Measurements from ENCODE around the gene ALLC. TPM values are rescaled to one million over a fixed set of nuclear protein-coding genes. Genes with fewer than 3 reads are reported as not detected.
"Not testable (repeated sequence)": the region's sequence is repeated elsewhere in the genome, so short reads cannot be mapped to it uniquely, and the experiment has no call there.

Gene ALLC
- total RNA-seq, 4 donors from 2014 or later, result not detected

DNA sequence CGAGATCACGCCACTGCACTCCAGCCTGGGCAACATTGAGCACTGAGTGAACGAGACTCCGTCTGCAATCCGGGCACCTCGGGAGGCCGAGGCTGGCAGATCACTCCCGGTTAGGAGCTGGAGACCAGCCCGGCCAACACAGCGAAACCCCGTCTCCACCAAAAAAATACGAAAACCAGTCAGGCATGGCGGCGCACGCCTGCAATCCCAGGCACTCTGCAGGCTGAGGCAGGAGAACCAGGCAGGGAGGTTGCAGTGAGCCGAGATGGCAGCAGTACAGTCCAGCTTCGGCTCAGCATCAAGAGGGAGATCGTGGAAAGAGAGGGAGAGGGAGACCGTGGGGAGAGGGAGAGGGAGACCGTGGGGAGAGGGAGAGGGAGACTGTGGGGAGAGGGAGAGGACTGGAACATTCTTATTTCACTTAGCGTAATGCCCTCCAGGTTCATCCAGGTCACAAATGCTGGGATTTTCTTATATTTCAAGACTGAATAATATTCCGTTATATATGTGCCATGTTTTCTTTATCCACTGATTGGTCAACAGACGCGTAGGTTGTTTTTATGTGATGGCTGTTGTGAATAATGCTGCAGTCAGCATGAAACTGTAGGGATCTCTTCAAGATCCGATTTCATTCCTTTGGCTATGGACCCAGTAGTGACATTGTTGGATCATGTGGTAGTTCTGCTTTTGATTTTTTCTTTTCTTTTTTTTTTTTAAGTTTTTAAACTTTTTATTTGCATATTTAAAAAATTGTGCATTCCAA, 41.4 kb upstream of the ALLC start:
- WGBS, 2 donors (ENCODE audit: low coverage in 1 of 2), result 94 to 97% methylated on average over 4 to 25 of the region's 25 CpGs
- H3K36me3 ChIP-seq; H3K27ac ChIP-seq; H3K4me1 ChIP-seq; intact Hi-C loops (cut with DNase I; ENCODE audit: low total_unique reads); DNase-seq; H3K27me3 ChIP-seq; H3K4me3 ChIP-seq; H3K9me3 ChIP-seq; in situ Hi-C loops (cut with MboI; ENCODE audit: low pct_ligation_motif_present in 1 of 4, low pct_unique_long_range_greater_than_20kb in 1 of 4, low sequenced_read_pairs in 3 of 4): not testable (repeated sequence)

- no peaks in the 10 kb centered on the region for H3K36me3 ChIP-seq
- intact Hi-C loops (cut with DNase I; ENCODE audit: low total_unique reads) (no loop called here), in situ Hi-C loops (cut with MboI; ENCODE audit: low pct_ligation_motif_present in 1 of 4, low pct_unique_long_range_greater_than_20kb in 1 of 4, low sequenced_read_pairs in 3 of 4) (no loop called here)
- no peaks in the 10 kb centered on the region for H3K4me1 ChIP-seq
- WGBS, 2 donors (ENCODE audit: low coverage in 1 of 2), result 95 to 97% methylated on average over 21 of the region's 21 CpGs
- DNase-seq, result no peak
- H3K4me3 ChIP-seq, result no peak overlapping the region
- no peaks in the 10 kb centered on the region for H3K9me3 ChIP-seq
- no peak overlapping the region for H3K27ac ChIP-seq
- TF ChIP-seq, protein P1, sequence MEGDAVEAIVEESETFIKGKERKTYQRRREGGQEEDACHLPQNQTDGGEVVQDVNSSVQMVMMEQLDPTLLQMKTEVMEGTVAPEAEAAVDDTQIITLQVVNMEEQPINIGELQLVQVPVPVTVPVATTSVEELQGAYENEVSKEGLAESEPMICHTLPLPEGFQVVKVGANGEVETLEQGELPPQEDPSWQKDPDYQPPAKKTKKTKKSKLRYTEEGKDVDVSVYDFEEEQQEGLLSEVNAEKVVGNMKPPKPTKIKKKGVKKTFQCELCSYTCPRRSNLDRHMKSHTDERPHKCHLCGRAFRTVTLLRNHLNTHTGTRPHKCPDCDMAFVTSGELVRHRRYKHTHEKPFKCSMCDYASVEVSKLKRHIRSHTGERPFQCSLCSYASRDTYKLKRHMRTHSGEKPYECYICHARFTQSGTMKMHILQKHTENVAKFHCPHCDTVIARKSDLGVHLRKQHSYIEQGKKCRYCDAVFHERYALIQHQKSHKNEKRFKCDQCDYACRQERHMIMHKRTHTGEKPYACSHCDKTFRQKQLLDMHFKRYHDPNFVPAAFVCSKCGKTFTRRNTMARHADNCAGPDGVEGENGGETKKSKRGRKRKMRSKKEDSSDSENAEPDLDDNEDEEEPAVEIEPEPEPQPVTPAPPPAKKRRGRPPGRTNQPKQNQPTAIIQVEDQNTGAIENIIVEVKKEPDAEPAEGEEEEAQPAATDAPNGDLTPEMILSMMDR (IDR thresholded peaks at IDR 0.05), result no peak
- TF ChIP-seq POLR2A (IDR thresholded peaks at IDR 0.05) (no peak), POLR2AphosphoS5 (IDR thresholded peaks at IDR 0.05) (no peak), EP300 (IDR thresholded peaks at IDR 0.05; ENCODE audit: low read depth) (no peak)
- no peaks in the 10 kb centered on the region for H3K27me3 ChIP-seq
These were observed 40.7 kb upstream of the ALLC start for GRCh38 chr2:3617198-3617890.

DNA sequence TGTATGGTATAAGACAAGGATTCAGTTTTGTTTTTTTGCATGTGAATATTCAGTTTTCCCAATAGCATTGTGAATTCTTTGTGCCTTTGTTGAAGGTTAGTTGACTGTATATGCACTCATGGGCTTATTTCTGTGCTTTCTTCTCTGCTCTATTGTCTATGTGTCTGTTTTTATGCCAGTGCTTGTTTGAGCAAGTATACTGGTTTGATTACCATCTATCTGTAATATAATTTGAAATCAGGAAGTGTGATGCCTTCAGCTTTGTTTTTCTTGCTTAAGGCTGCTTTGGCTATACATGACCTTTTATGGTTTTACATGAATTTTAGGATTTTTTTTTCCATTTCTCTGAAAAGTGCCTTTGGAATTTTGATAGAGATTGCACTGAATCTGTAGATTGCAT, 39.6 kb upstream of the ALLC start:
- TF ChIP-seq EP300 (IDR thresholded peaks at IDR 0.05; ENCODE audit: low read depth) (no peak), POLR2AphosphoS5 (IDR thresholded peaks at IDR 0.05) (no peak), POLR2A (IDR thresholded peaks at IDR 0.05) (no peak)
- TF ChIP-seq, protein P1 (IDR thresholded peaks at IDR 0.05), result no peak

DNA sequence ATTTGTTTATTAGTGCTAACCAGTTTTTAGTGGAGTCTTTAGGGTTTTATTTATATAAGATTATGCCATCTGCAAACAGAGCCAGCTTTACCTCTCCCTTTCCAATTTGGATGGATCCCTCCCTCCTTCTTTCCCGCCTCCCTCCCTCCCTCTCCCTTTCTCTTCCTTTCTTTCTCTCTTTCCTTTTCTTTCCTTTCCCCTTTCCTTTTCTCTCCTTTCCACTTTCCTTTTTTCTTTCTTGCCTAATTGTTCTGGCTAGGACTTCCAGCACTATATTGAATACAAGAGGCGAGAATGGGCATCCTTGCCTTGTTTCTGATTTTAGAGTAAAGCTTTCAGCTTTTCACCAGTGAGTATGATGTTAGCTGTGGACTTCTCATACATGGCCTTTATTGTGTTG, 39.0 kb upstream of the ALLC start:
- Histone ChIP-seq H3K27me3 (no peaks in the 10 kb centered on the region), H3K9me3 (no peaks in the 10 kb centered on the region), H3K4me1 (no peaks in the 10 kb centered on the region), H3K36me3 (no peaks in the 10 kb centered on the region), H3K27ac (no peak overlapping the region), H3K4me3 (no peak overlapping the region)
- DNase-seq, result no peak
- in situ Hi-C loops (cut with MboI; ENCODE audit: low pct_ligation_motif_present in 1 of 4, low pct_unique_long_range_greater_than_20kb in 1 of 4, low sequenced_read_pairs in 3 of 4), result no loop called here
- intact Hi-C loops (cut with DNase I; ENCODE audit: low total_unique reads), result no loop called here
- TF ChIP-seq POLR2A (IDR thresholded peaks at IDR 0.05) (no peak), POLR2AphosphoS5 (IDR thresholded peaks at IDR 0.05) (no peak), EP300 (IDR thresholded peaks at IDR 0.05; ENCODE audit: low read depth) (no peak)
- TF ChIP-seq, protein P1 (IDR thresholded peaks at IDR 0.05), result no peak
- 90 to 91% methylated on average over 2 of the region's 2 CpGs for WGBS, 2 donors (ENCODE audit: low coverage in 1 of 2)

More for the DNA sequence above, 39.6 kb upstream of the ALLC start:
- Histone ChIP-seq H3K4me3 (no peak overlapping the region), H3K9me3 (no peaks in the 10 kb centered on the region), H3K4me1 (no peaks in the 10 kb centered on the region), H3K36me3 (no peaks in the 10 kb centered on the region), H3K27me3 (no peaks in the 10 kb centered on the region), H3K27ac (no peak overlapping the region)
- intact Hi-C loops (cut with DNase I; ENCODE audit: low total_unique reads), result no loop called here
- DNase-seq, result no peak
- in situ Hi-C loops (cut with MboI; ENCODE audit: low pct_ligation_motif_present in 1 of 4, low pct_unique_long_range_greater_than_20kb in 1 of 4, low sequenced_read_pairs in 3 of 4), result no loop called here

- DNase-seq; H3K4me1 ChIP-seq; in situ Hi-C loops (cut with MboI; ENCODE audit: low pct_ligation_motif_present in 1 of 4, low pct_unique_long_range_greater_than_20kb in 1 of 4, low sequenced_read_pairs in 3 of 4); H3K9me3 ChIP-seq; intact Hi-C loops (cut with DNase I; ENCODE audit: low total_unique reads); H3K4me3 ChIP-seq; H3K27me3 ChIP-seq; H3K27ac ChIP-seq; H3K36me3 ChIP-seq: not testable (repeated sequence)
- WGBS, 2 donors (ENCODE audit: low coverage in 1 of 2), result 83 to 97% methylated on average over 1 to 9 of the region's 9 CpGs
These were observed 38.3 kb upstream of the ALLC start for GRCh38 chr2:3619661-3620060.

Measured in transverse colon (tissue), 4 donors.